BE2C (cell line): Measurements from ENCODE around the gene PCDH11X. TPM values are rescaled to one million over a fixed set of nuclear protein-coding genes. Genes with fewer than 3 reads are reported as not detected.
"Not testable (repeated sequence)": the region's sequence is repeated elsewhere in the genome, so short reads cannot be mapped to it uniquely, and the experiment has no call there.

Experiments used
- DNase-seq: peaks from one replicate; pipeline ENCODE4 v3.0.0-alpha.2; 2020
- H3K27me3 ChIP-seq: fragments of 250-450 bp; sonication (Bioruptor Pico); 2 replicates; pipeline ENCODE4 v1.5.1; 2020; ENCODE audit warnings: mild to moderate bottlenecking
- H3K36me3 ChIP-seq: fragments of 250-450 bp; sonication (Bioruptor Pico); 2 replicates; pipeline ENCODE4 v1.5.1; 2020; ENCODE audit warnings: mild to moderate bottlenecking
- H3K4me1 ChIP-seq: fragments of 250-450 bp; sonication (Bioruptor Pico); 2 replicates; pipeline ENCODE4 v1.5.1; 2020
- H3K4me3 ChIP-seq: 2 replicates; pipeline ENCODE4 v1.5.1; 2011; ENCODE audit warnings: low read depth, low read length
- H3K9me3 ChIP-seq: fragments of 250-450 bp; sonication (Bioruptor Pico); 2 replicates; pipeline ENCODE4 v1.5.1; 2020
- polyA plus RNA-seq: library from polyadenylated mRNA; unstranded; fragments of >200 nt; gene quantifications from one replicate; pipeline ENCODE4 v1.2.1, GENCODE V29; 2012; ENCODE audit warnings: low read depth, missing spikeins; ENCODE audit not compliant: insufficient read length, insufficient read depth

Gene PCDH11X
- polyA plus RNA-seq = not detected

- H3K36me3 ChIP-seq, H3K27me3 ChIP-seq, H3K4me3 ChIP-seq, H3K4me1 ChIP-seq, H3K9me3 ChIP-seq, DNase-seq: not testable (repeated sequence)
These were observed at the start of gene PCDH11X for GRCh38 chrX:91779135-91779534. TSS of gene PCDH11X (plus strand) at chrX:91779375. CDS start at chrX:91835505, 56,130 bp downstream.

- H3K4me3 ChIP-seq, H3K9me3 ChIP-seq, H3K4me1 ChIP-seq, DNase-seq, H3K27me3 ChIP-seq, H3K36me3 ChIP-seq: not testable (repeated sequence)
These were observed 31.7 kb upstream of the PCDH11X start for GRCh38 chrX:91747446-91747845.

- not testable (repeated sequence) for H3K36me3 ChIP-seq, H3K9me3 ChIP-seq, H3K4me3 ChIP-seq, H3K27me3 ChIP-seq, H3K4me1 ChIP-seq, DNase-seq
These were observed 26.2 kb upstream of the PCDH11X start for GRCh38 chrX:91753022-91753421.

GRCh38 chrX:91770619-91771488 lies 8.3 kb upstream of the PCDH11X start:
- H3K27me3 ChIP-seq, H3K9me3 ChIP-seq, H3K36me3 ChIP-seq, H3K4me1 ChIP-seq, DNase-seq, H3K4me3 ChIP-seq: not testable (repeated sequence)

GRCh38 chrX:91773943-91774342 lies 5.2 kb upstream of the PCDH11X start:
- H3K4me3 ChIP-seq, DNase-seq, H3K27me3 ChIP-seq, H3K36me3 ChIP-seq, H3K9me3 ChIP-seq, H3K4me1 ChIP-seq: not testable (repeated sequence)

- not testable (repeated sequence) for H3K9me3 ChIP-seq, DNase-seq, H3K4me3 ChIP-seq, H3K4me1 ChIP-seq, H3K27me3 ChIP-seq, H3K36me3 ChIP-seq
These were observed 833 bp downstream of the PCDH11X start for GRCh38 chrX:91780008-91780407.

- not testable (repeated sequence) for H3K4me3 ChIP-seq, H3K4me1 ChIP-seq, H3K27me3 ChIP-seq, DNase-seq, H3K9me3 ChIP-seq, H3K36me3 ChIP-seq
These were observed 1.5 kb downstream of the PCDH11X start for GRCh38 chrX:91780698-91781097.

- DNase-seq, H3K4me1 ChIP-seq, H3K4me3 ChIP-seq, H3K36me3 ChIP-seq, H3K27me3 ChIP-seq, H3K9me3 ChIP-seq: not testable (repeated sequence)
These were observed 2.6 kb downstream of the PCDH11X start for GRCh38 chrX:91781553-91782298.

GRCh38 chrX:91782825-91783224 lies 3.6 kb downstream of the PCDH11X start:
- H3K27me3 ChIP-seq, H3K36me3 ChIP-seq, DNase-seq, H3K4me1 ChIP-seq, H3K4me3 ChIP-seq, H3K9me3 ChIP-seq: not testable (repeated sequence)

- H3K9me3 ChIP-seq, DNase-seq, H3K4me1 ChIP-seq, H3K4me3 ChIP-seq, H3K36me3 ChIP-seq, H3K27me3 ChIP-seq: not testable (repeated sequence)
These were observed 38.4 kb downstream of the PCDH11X start for GRCh38 chrX:91817537-91817936.

- DNase-seq, H3K4me3 ChIP-seq, H3K27me3 ChIP-seq, H3K9me3 ChIP-seq, H3K4me1 ChIP-seq, H3K36me3 ChIP-seq: not testable (repeated sequence)
These were observed 46.1 kb downstream of the PCDH11X start for GRCh38 chrX:91825321-91825720.
